ENCODE data around the gene CENPE.
A peak's percentile ranks its signal among the peaks of the same experiment; 100 is the strongest.

CENPE gene

GRCh38 chr4:103129174-103129573 is 69.0 kb downstream of the CENPE start:
- no peak overlapping the region for H3K4me3 ChIP-seq (ENCODE audit: low read length)
- DNase-seq (ENCODE audit: low read depth): no peak
- TF ChIP-seq, protein P1, sequence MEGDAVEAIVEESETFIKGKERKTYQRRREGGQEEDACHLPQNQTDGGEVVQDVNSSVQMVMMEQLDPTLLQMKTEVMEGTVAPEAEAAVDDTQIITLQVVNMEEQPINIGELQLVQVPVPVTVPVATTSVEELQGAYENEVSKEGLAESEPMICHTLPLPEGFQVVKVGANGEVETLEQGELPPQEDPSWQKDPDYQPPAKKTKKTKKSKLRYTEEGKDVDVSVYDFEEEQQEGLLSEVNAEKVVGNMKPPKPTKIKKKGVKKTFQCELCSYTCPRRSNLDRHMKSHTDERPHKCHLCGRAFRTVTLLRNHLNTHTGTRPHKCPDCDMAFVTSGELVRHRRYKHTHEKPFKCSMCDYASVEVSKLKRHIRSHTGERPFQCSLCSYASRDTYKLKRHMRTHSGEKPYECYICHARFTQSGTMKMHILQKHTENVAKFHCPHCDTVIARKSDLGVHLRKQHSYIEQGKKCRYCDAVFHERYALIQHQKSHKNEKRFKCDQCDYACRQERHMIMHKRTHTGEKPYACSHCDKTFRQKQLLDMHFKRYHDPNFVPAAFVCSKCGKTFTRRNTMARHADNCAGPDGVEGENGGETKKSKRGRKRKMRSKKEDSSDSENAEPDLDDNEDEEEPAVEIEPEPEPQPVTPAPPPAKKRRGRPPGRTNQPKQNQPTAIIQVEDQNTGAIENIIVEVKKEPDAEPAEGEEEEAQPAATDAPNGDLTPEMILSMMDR (conservative IDR thresholded peaks at IDR 0.05; ENCODE audit: low read length): no peak

DNA sequence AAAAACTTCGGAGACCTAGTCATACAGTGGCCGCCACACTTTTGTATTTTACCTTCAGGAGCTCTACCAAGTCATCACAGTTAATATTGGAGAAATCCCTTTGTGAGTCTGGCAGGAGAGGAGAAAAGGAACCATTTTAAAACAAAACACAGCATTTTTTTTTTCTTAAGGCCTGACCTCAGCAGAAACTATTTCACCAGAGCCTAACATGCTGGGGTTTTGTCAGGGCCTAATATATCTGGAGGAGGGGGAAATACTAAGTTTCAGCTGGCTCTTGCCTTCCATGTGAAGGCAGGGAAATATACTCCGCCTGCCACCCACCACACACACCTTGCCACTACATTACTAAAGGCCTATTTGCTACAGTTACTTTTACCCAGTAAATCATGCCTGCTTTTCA is 72.0 kb downstream of the CENPE start:
- no peak for DNase-seq (ENCODE audit: low read depth)
- TF ChIP-seq, protein P1 (conservative IDR thresholded peaks at IDR 0.05; ENCODE audit: low read length): no peak
- H3K4me3 ChIP-seq (ENCODE audit: low read length): no peak overlapping the region

- DNase-seq (ENCODE audit: low read depth): no peak
- H3K4me3 ChIP-seq (ENCODE audit: low read length): no peak overlapping the region
- TF ChIP-seq, protein P1 (conservative IDR thresholded peaks at IDR 0.05; ENCODE audit: low read length): no peak
Observed at GRCh38 chr4:103123114-103123513, 75.0 kb downstream of the CENPE start.

GRCh38 chr4:103118166-103118565 is 80.0 kb downstream of the CENPE start:
- TF ChIP-seq, protein P1 (conservative IDR thresholded peaks at IDR 0.05; ENCODE audit: low read length): no peak
- peak; percentile 28 for DNase-seq (ENCODE audit: low read depth)
- no peak overlapping the region for H3K4me3 ChIP-seq (ENCODE audit: low read length)

GRCh38 chr4:103111598-103111997 is 86.5 kb downstream of the CENPE start:
- no peak for DNase-seq (ENCODE audit: low read depth)
- no peak overlapping the region for H3K4me3 ChIP-seq (ENCODE audit: low read length)
- TF ChIP-seq, protein P1 (conservative IDR thresholded peaks at IDR 0.05; ENCODE audit: low read length): no peak

GRCh38 chr4:103108542-103108941 is 89.6 kb downstream of the CENPE start:
- TF ChIP-seq, protein P1 (conservative IDR thresholded peaks at IDR 0.05; ENCODE audit: low read length): no peak
- DNase-seq (ENCODE audit: low read depth): no peak
- no peak overlapping the region for H3K4me3 ChIP-seq (ENCODE audit: low read length)

DNA sequence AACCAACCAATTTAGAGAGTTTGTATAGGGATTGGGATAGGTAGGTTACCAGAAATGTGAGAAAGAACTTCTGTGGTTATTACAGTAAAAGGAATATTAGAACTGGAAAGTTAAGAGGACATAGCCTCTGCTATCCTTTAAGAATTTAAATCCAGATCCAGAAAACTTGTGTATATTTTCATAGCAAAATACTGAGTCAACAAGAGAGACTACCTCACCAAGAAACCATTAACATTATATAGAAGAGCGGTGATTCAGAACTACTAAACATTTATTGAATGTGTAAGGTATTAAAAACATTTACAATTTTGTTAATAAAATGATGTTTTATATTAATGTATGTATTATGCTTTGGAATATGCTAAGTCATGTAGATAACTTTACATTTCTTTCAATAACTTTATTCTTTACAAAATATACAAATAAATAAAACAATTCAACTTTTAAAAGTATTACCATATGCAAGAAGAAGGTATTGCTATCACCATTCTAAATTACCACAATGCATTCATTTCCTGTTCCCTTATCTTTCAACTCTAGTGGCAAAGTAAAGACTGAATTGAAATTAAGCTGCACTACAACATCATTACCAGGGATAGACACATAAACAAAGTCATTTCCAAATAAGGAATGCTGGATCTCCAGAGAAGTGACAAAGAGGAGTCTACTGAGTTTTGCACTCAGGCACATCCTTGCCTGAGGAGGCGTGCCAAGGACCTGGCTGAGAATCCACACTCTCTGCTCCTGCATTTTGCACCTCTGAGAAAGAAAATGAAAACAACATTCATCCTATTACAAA is 92.4 kb downstream of the CENPE start:
- TF ChIP-seq, protein P1 (conservative IDR thresholded peaks at IDR 0.05; ENCODE audit: low read length): no peak
- no peak for DNase-seq (ENCODE audit: low read depth)
- H3K4me3 ChIP-seq (ENCODE audit: low read length): no peak overlapping the region

Measured in AG10803 (cell line).